SHP77 (cell line): ENCODE measurements around the gene PLEKHA5.
"Not testable (repeated sequence)": the region's sequence is repeated elsewhere in the genome, so short reads cannot be mapped to it uniquely, and the experiment has no call there.

Experiments used
- DNase-seq, 2 experiments: peaks; one replicate each; lab custom pipeline; 2025; lab: John Stamatoyannopoulos, UW

The PLEKHA5 gene

DNA sequence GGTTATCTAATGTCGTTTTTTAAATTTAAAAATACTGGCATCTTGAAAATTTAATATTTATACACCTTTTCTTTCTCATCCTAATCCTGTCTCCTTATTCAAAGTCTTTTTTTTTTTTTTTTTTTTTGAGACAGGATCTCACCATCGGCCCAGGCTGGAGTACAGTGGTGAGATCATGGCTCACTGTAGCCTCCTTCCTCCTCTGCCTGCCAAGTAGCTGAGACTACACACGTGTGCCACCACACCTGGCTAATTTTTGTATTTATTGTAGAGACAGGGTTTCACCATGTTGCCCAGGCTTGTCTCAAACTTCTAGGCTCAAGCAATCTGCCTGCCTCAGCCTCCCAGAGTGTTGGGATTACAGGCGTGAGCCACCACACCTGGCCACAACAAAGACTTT lies 221.3 kb downstream of the PLEKHA5 start:
- not testable (repeated sequence) for DNase-seq

DNA sequence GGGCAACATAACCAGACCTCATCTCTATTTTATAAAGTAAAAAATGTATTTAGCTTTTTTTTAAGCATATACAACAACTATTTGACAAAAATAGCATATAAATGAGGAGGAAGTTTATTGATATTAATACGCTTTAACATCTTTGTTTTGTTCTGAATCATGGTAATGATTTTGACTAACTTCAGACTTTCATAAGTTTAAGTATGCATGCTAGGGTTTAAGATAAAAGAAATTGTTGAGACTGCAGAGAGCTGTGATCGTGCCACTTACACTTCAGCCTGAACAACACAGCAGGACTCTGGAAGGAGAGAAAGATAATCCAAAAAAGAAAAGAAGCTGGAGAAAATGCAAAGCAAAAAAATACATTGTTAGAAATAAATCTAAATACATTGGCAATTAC lies 221.8 kb downstream of the PLEKHA5 start:
- no peak for DNase-seq

DNA sequence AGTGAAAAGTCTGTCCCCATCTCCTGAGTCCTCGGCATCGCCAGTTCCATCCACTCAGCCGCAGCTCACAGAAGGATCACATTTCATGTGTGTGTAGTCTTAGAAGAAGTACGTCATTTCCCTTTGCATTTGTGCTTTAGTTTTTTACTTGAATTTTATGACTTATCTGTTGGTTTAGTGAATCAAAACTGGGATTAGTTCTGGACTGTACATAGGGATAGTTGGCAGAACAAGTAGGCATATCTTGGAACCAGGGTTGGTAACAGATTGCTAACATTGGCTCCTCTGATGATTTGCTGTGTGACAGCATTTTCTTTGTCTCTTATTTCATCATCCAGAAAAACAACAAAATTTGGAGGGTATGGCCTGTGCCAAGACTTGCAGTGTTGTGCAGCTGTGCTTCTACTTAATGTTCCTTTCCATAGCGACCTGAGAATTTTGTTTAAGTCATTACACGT lies 240.2 kb downstream of the PLEKHA5 start:
- no peak for DNase-seq

DNA sequence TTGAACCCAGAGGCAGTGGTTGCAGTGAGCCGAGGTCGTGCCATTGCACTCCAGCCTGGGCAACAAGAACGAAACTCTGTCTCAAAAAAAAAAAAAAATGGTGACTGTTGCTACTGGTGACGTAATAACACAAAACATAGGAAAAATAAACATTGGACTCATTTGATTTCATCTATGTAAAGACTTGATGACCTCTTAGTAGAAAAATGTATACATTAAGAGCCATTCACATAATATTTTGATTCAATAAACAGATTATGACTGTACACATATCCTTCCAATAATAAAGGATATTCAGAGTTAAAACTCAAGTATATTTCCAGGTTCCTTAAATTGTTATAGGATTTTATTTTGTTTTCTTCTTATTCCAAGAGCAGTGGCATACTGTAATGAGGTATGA lies 244.1 kb downstream of the PLEKHA5 start:
- no peak for DNase-seq

DNA sequence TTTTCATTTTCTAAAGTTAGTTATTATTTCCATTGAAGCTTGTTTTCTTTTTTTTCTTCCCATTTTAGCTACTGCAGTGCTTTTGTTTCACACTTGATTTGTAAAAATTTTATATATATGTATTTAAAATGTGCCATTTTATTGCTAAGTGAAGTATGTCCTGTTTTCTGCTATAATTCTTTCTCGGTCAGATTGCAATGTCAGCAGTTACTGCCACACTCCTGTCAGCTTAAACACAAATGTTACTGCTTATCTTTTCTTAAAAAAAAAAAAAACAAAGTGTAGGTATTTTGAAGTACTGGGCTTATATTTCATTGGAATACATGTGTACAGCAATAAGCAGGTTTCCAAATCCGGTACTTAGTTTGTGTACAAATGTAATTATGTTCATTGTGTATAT lies 246.4 kb downstream of the PLEKHA5 start:
- no peak for DNase-seq

DNA sequence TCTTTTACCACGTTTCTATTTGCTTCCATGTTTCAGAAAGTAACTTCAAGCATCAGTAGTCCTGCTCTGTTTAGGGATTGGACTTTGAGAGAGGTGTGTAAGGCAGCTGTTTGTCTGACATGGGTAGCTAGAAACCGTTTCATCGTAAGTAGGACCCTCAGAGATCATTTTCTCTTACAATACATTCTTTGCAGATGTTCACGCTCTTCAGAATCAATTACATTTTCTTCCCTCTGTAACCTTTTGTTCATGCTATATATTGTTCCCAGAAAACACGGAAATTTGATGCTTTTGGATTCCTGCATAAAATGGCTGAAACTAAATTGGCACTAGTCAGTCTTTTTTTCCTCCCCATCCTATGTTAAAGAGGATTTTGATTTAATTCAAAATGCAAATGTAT lies 247.2 kb downstream of the PLEKHA5 start:
- DNase-seq: no peak

DNA sequence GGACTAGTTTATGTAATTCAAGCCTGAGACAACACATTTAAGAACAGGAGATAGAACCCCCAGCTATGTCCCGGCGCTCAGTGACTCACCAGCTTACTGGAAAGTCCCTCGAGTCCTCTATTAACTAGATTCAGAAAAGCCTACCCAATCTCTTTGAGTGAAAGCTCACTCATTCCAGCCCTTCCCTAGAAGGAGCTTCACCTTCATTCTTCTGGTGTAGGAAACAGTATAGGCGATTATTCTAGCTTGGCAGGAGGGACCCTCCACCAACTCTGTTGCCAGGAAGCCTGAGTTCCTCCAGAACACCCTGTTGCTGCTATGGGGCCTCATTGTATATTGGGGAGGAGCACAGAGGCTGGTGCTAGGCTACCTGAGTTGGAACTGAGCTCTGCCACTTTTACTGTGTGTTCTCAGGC lies 252.6 kb downstream of the PLEKHA5 start:
- no peak for DNase-seq

DNA sequence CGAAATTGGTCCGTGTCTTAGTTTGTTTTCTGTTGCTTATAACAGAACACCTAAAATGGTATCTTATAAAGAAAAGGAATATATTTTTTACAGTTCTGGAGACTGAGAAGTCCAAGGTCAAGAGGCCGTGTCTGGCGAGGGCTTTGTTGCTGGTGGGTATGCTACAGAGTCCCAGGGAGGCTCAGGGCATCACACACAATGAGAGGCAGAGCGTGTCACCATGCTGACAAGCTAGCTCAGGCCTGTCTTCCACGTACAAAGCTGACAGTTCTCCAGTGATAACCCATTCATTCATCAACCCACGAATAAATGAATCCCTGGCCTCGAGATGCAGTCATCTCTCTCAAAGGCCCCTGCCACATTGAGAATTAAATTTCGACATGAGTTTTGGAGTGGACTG lies 253.0 kb downstream of the PLEKHA5 start:
- no peak for DNase-seq

DNA sequence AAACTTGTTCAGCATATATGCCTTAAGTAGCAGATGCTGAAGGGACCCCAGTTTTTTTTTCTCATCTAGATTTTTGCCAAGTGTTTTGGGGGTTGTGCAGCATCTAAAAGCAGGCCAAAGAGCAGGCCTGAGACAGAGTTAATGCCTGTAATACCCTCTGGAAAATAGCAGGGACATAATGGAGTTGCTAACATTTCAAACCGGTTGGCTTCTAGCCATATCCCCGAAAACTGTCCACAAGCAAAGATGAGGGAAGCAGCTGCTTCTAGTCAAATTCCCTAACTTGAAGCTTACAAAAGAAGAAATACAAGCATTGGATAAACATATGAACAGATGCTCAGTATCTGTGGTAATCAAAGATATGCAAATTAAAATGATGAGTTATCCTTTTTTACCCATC lies 257.6 kb downstream of the PLEKHA5 start:
- DNase-seq: no peak

DNA sequence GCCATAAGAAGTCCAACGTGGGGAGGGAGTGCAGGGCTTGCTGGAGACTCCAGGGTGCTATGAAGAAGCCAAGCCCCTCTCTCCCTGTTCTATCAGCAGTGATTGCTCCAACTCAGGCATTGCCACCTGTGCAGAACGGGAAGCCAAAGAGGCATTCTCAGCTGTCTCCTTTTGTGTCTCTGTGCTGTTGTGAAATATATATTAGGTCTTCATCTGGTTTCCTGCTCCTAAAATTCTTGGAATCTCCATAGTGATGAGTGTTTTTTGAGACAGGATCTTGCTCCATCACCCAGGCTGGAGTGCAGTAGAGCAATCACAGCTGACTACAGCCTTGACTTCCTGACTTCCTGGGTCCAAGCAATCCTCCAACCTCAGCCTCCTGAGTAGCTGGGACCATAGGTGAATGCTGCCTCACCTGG lies 258.6 kb downstream of the PLEKHA5 start:
- DNase-seq: no peak

DNA sequence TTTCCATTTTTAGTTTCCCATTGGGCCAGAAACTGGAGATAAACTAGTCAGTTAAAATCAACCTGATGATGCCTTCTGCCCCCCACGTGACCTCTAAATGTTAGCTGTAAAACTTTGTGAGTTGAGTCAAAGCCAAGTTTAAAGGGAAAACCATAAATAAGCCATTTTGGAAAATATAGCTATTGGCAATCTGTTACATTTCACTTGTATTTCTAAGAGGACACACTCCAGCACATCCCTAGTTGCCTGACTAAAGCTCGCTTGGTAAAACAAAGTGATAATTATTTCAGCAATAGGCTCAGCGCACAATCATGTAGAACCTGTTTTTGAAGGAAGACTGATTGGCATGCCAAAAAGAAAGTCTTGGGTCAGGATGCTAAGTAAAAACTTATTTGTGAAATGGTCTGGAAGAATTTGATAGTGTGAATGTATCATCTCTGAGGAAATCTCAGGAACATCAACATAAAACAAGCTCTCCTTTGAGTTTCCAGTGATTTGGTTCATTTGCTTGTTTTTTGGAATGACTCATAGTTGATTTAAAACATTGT lies 260.6 kb downstream of the PLEKHA5 start:
- no peak for DNase-seq

DNA sequence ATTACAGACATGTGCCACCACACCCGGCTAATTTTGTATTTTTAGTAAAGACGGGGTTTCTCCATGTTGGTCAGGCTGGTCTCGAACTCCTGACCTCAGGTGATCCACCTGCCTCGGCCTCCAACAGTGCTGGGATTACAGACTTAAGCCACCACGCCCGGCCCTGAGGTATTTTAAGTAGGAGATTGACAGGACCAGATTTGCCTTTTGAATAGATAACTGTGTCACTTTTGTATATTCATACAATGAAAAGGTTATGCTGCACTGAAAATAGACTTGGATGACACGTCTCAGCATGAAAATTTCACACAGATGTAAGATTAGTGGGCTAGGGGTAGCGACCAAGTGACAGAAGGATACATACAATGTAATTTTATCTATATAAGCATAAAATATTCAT lies 263.1 kb downstream of the PLEKHA5 start:
- DNase-seq: not testable (repeated sequence)

DNA sequence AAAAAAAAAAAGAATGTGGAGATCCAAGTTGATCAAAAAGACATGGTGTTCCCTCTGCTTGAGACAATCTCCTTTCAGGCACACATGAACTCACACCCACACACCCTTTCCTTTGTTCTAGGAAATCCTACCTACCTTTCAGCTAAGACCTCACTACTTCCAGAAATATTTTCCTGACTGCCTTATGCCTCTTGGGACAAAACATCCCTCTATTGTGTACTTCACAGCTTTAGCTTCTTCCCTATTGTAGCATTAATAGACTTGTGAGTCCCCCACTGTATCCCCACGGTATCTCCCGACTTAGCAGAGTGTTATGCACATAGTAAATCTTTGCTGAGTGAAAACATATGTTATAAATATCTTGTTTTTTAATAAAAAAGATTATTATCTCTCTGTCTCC lies 264.9 kb downstream of the PLEKHA5 start:
- DNase-seq: no peak

DNA sequence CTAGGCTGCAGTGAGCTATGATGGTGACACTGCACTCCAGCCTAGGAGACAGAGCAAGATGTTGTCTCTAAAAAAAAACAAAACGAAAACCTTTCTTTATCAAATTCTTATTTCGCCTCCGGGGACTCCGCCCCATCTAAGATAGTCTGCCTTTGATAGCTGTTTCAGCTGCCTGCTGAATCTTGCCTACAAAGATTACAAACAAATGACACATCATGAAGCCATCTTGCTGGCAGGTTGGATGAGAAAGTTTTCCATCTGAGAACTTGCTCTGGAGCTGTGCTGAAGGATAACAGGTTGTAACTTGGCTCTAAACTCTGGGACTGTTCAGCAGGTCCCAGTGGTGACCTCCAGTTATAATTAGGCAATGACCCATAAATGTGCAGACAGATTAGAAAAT lies 268.0 kb downstream of the PLEKHA5 start:
- DNase-seq: no peak

DNA sequence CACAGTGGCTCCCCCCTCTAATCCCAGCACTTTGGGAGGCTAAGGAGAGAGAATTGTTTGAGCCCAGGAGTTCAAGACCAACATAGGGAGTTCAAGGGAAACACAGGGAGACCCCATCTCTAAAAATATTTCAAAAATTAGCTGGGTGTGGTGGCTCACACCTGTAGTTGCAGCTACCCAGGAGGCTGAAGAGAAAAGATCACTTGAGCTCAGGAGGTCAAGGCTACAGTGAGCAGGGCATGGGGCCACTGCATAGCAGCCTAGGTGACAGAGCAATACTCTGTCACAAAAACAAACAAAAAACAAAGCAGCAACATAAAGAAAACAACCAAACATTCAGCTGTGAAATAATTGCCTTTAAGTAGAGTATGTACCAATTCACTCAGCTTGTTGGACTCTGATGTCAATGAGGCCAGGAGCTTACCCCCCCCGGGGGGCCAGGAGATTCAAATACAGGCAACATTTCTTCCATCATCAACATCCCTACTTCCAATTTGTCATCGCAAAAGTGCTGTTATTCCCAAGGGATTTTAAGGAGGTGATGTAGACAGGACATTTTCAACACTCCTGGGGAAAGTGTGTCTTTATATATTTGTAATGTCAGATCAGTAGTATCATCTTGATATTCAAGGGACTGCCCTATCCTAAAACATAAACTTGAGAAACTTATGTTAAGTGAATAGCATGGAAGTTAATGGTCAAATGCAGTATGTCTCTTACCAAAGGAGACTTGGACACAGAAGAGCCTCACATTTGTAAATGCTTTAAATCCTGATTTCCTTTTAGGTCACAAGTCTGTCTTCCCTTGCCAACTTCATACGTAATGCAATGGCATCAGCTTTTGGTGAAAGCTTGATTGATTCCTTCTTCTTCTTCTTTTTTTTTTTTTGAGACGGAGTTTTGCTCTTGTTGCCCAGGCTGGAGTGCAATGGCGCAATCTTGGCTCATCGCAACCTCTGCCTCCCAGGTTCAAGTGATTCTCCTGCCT lies 269.1 kb downstream of the PLEKHA5 start:
- DNase-seq: no peak

DNA sequence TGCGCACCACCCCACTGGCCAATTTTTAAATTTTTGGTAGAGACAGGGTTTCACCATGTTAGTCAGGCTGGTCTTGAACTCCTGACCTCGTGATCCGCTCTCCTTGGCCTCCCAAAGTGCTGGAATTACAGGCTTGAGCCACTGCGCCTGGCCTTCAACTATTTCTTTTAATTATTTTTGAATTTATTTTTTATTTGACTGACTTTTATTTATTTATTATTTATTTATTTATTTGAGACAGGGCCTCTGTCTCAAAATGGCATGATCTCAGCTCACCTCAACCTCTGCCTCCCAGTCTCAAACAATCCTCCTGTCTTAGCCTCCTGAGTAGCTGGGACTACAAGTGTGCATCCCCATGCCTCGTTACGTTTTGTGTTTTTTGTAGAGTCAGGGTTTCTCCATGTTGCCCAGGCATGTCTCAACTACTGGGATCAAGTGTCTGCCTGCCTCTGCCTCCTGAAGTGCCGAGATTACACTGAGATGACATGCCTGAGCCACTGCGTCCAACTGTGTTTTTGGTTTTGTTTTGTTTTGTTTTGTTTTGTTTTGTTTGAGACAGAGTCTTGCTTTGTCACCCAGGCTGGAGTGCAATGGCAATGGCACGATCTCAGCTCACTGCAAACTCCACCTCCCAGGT lies 271.2 kb downstream of the PLEKHA5 start:
- not testable (repeated sequence) for DNase-seq

DNA sequence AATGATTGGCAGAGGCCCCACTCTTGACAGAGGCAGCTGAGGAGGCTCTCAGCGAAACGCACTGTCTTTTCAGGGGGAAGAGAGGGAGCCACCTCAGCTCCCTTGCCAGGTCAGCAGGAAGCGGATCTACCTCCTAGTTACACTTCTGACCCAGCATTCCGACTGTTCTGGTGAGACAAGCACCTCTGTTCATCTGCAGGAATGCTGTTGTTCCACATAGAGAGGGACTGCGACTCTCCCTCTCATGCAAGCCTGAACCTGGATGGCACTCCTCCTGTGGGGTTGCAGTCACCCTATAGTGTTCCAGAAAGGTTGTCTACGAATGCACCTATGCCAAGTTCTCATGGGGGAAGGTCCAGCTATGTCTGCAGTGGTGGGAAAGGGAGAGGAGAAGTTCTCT lies 272.7 kb downstream of the PLEKHA5 start:
- no peak for DNase-seq

DNA sequence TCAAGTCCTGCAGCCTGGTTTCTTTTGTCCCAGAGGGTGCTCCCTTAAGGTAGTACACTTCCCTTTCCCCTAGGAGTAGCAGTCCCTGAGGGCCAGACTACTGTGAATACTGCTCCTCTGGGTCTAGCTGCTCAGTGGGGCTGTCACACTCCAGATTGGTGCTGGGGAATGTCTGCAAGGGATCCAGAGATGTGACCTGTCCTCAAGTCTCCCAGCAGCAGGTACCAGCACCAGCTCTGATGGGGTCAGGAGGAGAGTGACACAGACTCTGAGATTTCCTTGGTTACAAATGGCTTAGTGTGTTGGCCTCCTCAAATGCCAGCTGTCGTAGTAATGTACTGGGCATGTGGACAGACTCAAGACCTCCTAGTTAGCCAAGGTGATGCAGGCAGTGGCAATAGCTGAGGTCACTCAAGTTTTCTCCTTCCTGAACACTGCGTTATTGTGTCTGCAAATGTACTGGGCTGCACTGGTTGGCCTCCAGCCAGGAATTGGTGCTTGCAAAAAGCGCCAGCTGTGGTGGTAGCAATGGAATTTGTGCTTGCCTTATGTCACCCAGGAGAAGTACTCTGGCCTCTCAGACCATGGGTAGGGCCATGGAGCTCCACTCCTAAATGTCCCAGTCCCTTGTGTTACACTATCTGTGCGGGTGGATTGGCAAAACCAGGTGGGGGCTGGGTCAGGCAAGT lies 273.4 kb downstream of the PLEKHA5 start:
- DNase-seq: peak in 1 of 2 experiments; percentile 12

DNA sequence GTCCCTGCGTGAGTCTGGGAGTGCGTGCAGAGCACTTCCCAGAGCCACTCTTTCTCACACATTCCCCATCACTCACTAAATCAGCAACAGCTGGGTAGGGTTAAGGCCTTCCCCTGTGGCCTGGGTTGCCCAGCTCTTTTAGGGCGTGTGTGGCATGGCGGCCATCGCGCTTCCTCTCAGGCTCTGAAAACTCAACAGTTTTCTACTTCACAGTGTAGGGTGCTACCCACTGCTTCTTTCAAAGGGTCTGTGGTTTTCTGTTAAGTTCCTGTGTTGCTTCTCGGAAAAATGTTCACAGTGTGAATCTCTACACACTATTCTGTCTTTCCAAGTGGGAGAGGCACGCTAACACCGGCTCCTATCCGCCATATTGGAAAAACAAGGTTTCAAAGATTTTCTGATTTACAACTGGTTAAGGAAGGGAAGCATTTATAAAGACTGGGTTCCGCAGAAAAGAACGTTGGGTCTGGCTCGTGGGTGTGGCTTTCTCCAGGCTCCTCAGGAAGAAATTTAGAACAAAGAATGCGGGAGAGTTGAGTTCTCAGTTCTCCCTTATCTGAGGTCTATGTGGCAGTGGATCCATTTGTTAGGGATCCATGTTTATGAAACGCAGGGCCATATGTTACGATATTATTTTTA lies 274.8 kb downstream of the PLEKHA5 start:
- DNase-seq: no peak

DNA sequence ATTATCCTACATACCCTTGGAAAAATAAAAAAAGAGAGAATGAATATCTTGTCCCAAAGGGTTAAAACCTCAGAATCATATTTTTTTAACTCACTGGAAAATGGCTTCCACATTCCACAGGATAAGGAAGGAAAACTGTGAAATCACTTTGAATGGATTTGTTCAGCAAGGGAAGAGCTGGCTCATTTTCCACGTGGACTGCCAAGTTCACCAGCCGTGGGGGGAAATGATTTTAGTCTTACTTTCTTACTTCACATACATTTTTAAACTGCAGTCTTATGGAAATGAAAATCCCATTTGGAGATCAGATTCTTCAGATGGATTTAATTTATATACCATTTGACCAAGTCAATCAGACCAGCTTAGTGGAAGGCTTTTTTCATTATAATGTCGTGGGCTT lies 279.8 kb downstream of the PLEKHA5 start:
- no peak for DNase-seq

DNA sequence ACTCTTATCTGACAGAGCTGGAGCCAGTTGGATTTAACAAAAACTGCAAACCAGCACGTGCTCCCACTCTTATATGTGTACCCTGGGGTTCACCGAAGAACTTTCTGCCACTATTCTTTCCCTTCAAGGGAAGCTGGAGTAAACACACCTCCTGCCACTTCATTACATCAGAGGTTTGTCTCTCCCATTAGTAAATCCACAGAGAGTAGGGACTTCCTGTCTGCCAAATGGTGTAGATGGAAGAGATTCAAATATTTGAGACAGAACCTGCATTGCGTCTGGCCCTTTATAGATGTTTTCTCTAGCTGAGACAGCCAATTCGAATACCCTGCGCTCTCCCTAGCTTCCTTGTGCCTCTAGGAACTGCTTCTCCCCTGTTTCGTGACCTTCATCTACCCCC lies 280.7 kb downstream of the PLEKHA5 start:
- DNase-seq: no peak
